HG02885 (cell line): ENCODE measurements around the gene ADGRD2.

Experiments used
- ATAC-seq: cut with Tn5 transposase; IDR thresholded peaks from one replicate; pipeline ENCODE4 v1.9.1; 2021; ENCODE audit warnings: mild to moderate bottlenecking; ENCODE audit not compliant: unreplicated experiment, poor library complexity

ADGRD2 gene

GRCh38 chr9:124475868-124476690, 25.8 kb downstream of the ADGRD2 start:
- no peak for ATAC-seq

GRCh38 chr9:124477211-124477647, 27.0 kb downstream of the ADGRD2 start:
- ATAC-seq = no peak

GRCh38 chr9:124477648-124478285, 27.5 kb downstream of the ADGRD2 start:
- ATAC-seq = no peak

GRCh38 chr9:124478354-124478753, 28.1 kb downstream of the ADGRD2 start:
- no peak for ATAC-seq

GRCh38 chr9:124479371-124479770, 29.1 kb downstream of the ADGRD2 start:
- no peak for ATAC-seq

GRCh38 chr9:124479947-124480620, 29.8 kb downstream of the ADGRD2 start:
- no peak for ATAC-seq

GRCh38 chr9:124480621-124480981, 30.4 kb downstream of the ADGRD2 start:
- no peak for ATAC-seq

GRCh38 chr9:124481115-124481514, 30.9 kb downstream of the ADGRD2 start:
- no peak for ATAC-seq

GRCh38 chr9:124482431-124483031, 32.3 kb downstream of the ADGRD2 start:
- no peak for ATAC-seq

- ATAC-seq = no peak
Observed at GRCh38 chr9:124483481-124483880, 33.2 kb downstream of the ADGRD2 start.

GRCh38 chr9:124485201-124485600, 35.0 kb downstream of the ADGRD2 start:
- no peak for ATAC-seq

- ATAC-seq = no peak
Observed at GRCh38 chr9:124485936-124486335, 35.7 kb downstream of the ADGRD2 start.

- ATAC-seq = no peak
Observed at GRCh38 chr9:124486778-124487259, 36.6 kb downstream of the ADGRD2 start.

GRCh38 chr9:124487260-124488182, 37.3 kb downstream of the ADGRD2 start:
- no peak for ATAC-seq

- ATAC-seq = no peak
Observed at GRCh38 chr9:124488641-124489210, 38.5 kb downstream of the ADGRD2 start.

- no peak for ATAC-seq
Observed at GRCh38 chr9:124489222-124489621, 39.0 kb downstream of the ADGRD2 start.

GRCh38 chr9:124490004-124490403, 39.8 kb downstream of the ADGRD2 start:
- no peak for ATAC-seq

- ATAC-seq = no peak
Observed at GRCh38 chr9:124491049-124491975, 41.1 kb downstream of the ADGRD2 start.
